Skeletal muscle satellite cell (primary cell): Measurements from ENCODE around the gene UQCRH.
"Not testable (repeated sequence)": the region's sequence is repeated elsewhere in the genome, so short reads cannot be mapped to it uniquely, and the experiment has no call there.

Experiments used
- H3K27me3 ChIP-seq: 2 replicates; pipeline ENCODE4 v1.7.0; 2013; ENCODE audit warnings: low read length; ENCODE audit not compliant: control insufficient read depth, insufficient read depth
- H3K36me3 ChIP-seq: 2 replicates; pipeline ENCODE4 v1.7.0; 2013; ENCODE audit warnings: mild to moderate bottlenecking, control low read depth, low read length; ENCODE audit not compliant: insufficient read depth
- H3K4me1 ChIP-seq: 2 replicates; pipeline ENCODE4 v1.7.0; 2013; ENCODE audit warnings: low read length; ENCODE audit not compliant: control insufficient read depth, insufficient read depth
- H3K4me2 ChIP-seq: 2 replicates; pipeline ENCODE4 v1.7.0; 2013; ENCODE audit warnings: mild to moderate bottlenecking, low read length
- H3K4me3 ChIP-seq: 2 replicates; pipeline ENCODE4 v1.7.0; 2013; ENCODE audit warnings: low read length
- H3K9ac ChIP-seq: 2 replicates; pipeline ENCODE4 v1.7.0; 2013; ENCODE audit warnings: mild to moderate bottlenecking, low read depth, low read length, moderate library complexity
- H3K9me3 ChIP-seq: replicated peaks from 2 replicates; pipeline ENCODE4 v1.7.0; 2013; ENCODE audit warnings: mild to moderate bottlenecking, control low read depth, low read length

The UQCRH gene

GRCh38 chr1:46301808-46302640 is 1.5 kb upstream of the UQCRH start:
- peak overlapping the region; percentile 94 for H3K4me2 ChIP-seq
- peak overlapping the region; percentile 100 for H3K9ac ChIP-seq
- peak overlapping the region; percentile 84 for H3K4me3 ChIP-seq
- H3K27me3 ChIP-seq, result no peaks in the 10 kb centered on the region
- peaks cover 19% of the 10 kb centered on the region for H3K4me1 ChIP-seq
- H3K9me3 ChIP-seq, result no peaks in the 10 kb centered on the region
- peaks cover 9% of the 10 kb centered on the region for H3K36me3 ChIP-seq

DNA sequence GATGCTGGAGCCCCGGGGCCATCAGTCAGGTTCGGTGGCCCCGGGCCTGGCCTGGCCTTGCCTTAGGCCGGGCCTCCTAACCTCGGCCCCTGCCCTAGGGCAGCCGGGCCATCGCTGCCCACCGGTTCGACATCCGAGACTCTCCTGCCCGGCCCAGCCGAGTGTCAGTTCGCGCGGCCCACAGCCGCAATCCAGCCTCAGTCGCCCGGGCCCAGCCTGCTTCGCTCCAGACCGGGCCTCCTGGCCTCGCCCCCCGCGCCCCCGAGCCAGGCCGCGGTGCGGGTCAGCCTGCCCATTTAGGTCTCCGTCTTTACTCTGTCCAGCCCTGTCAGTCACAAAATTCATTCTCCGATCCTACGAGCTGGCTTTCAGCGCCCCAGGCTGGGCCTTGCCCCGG is 859 bp upstream of the UQCRH start:
- Histone ChIP-seq H3K9me3 (no peaks in the 10 kb centered on the region), H3K27me3 (no peaks in the 10 kb centered on the region), H3K4me1 (peaks cover 23% of the 10 kb centered on the region), H3K4me3 (peak overlapping the region; percentile 84), H3K36me3 (peaks cover 9% of the 10 kb centered on the region), H3K4me2 (peak overlapping the region; percentile 94), H3K9ac (peak overlapping the region; percentile 100)

- Histone ChIP-seq H3K4me2 (peak overlapping the region; percentile 85), H3K4me1 (peaks cover 23% of the 10 kb centered on the region), H3K9me3 (no peaks in the 10 kb centered on the region), H3K9ac (peak overlapping the region; percentile 100), H3K36me3 (peaks cover 9% of the 10 kb centered on the region), H3K4me3 (peak overlapping the region; percentile 84), H3K27me3 (no peaks in the 10 kb centered on the region)
Measured at GRCh38 chr1:46303872-46304326, 401 bp downstream of the UQCRH start.

- Histone ChIP-seq H3K27me3 (no peaks in the 10 kb centered on the region), H3K9ac (no peak overlapping the region), H3K4me2 (no peak overlapping the region), H3K9me3 (no peaks in the 10 kb centered on the region), H3K36me3 (peaks cover 20% of the 10 kb centered on the region), H3K4me3 (no peak overlapping the region), H3K4me1 (peaks cover 12% of the 10 kb centered on the region)
Measured at GRCh38 chr1:46306159-46306530, 2.6 kb downstream of the UQCRH start.

DNA sequence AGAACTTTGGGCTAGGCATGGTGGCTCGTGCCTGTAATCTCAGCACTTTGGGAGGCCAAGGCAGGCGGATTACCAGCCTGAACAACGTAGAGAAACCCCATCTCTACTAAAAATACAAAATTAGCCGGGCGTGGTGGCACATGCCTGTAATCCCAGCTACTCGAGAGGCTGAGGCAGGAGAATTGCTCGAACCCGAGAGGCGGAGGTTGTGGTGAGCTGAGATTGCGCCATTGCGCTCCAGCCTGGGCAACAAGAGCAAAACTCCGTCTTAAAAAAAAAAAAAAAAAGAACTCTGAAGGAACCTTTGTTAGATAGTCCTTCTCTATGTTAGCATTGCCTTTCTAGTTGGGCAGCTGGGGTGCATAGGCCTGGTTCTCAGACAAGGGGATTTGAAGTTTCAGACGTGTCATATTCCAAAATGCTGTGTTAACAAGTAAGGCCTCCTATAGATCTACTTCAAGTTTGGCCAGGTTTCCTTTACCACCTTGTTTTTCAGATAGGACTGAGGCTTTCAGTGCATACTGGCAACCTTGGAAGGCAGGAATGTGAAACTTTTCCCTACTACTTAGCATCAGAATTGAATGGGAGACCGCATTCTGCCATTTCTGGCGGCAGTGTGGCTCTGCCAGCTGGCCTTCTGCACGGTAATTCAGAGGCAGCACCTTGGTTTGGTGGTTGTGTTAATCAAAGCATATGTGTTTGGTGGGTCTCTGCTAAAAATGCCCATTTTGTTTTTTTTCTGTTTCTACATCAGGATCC is 6.1 kb downstream of the UQCRH start:
- Histone ChIP-seq H3K27me3 (no peaks in the 10 kb centered on the region), H3K4me3 (no peak overlapping the region), H3K36me3 (peaks cover 42% of the 10 kb centered on the region), H3K4me2 (no peak overlapping the region), H3K9me3 (no peaks in the 10 kb centered on the region), H3K9ac (no peak overlapping the region), H3K4me1 (peaks cover 9% of the 10 kb centered on the region)

DNA sequence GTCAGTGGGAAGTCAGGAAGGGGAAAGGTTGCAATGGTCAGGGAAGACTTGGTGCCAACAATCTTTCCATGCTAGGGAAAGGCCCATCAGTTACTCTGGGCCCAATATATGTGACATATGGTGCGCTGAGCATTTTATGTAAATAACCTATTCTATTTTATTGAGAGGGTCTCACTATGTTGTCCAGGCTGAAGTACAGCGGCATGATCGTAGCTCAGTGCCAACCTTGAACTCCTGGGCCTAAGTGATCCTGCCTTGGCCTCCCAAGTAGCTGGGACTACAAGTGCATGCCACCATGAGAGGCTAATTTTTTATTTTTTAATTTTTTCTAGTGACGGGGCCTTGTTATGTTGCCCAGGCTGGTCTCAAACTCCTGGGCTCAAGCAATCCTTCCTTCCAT is 6.8 kb downstream of the UQCRH start:
- peaks cover 46% of the 10 kb centered on the region for H3K36me3 ChIP-seq

GRCh38 chr1:46315669-46316403 is 12.3 kb downstream of the UQCRH start:
- Histone ChIP-seq H3K36me3 (peaks cover 33% of the 10 kb centered on the region), H3K9me3 (no peaks in the 10 kb centered on the region), H3K4me2 (no peak overlapping the region), H3K9ac (no peak overlapping the region), H3K4me1 (peaks cover 11% of the 10 kb centered on the region), H3K4me3 (no peak overlapping the region), H3K27me3 (no peaks in the 10 kb centered on the region)

More for the DNA sequence above, 6.8 kb downstream of the UQCRH start:
- no peak overlapping the region for H3K4me3 ChIP-seq
- H3K9me3 ChIP-seq, result no peaks in the 10 kb centered on the region
- H3K27me3 ChIP-seq, result no peaks in the 10 kb centered on the region
- peaks cover 11% of the 10 kb centered on the region for H3K4me1 ChIP-seq
- H3K9ac ChIP-seq, result no peak overlapping the region
- no peak overlapping the region for H3K4me2 ChIP-seq

- no peak overlapping the region for H3K4me3 ChIP-seq
- H3K9ac ChIP-seq, result no peak overlapping the region
- no peaks in the 10 kb centered on the region for H3K9me3 ChIP-seq
- peaks cover 26% of the 10 kb centered on the region for H3K36me3 ChIP-seq
- H3K27me3 ChIP-seq, result no peaks in the 10 kb centered on the region
- H3K4me2 ChIP-seq, result no peak overlapping the region
- peaks cover 11% of the 10 kb centered on the region for H3K4me1 ChIP-seq
Measured at GRCh38 chr1:46317323-46317722, 13.8 kb downstream of the UQCRH start.

DNA sequence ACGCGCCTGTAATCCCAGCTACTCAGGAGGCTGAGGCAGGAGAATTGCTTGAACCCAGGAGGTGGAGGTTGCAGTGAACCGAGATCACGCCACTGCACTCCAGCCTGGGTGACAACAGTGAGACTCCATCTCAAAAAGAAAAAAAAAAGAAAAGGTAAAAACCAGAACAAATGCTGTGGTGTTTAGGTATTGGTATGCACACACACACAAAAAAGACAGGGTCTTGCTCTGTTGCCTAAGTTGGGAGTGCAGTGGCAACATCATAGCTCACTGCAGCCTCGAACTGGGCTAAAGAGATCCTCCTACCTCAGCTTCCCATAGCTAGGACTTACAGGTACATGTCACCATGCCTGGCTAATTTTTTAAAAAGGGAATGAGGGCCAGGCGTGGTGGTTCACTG is 15.8 kb downstream of the UQCRH start:
- not testable (repeated sequence) for H3K27me3 ChIP-seq, H3K4me3 ChIP-seq, H3K9me3 ChIP-seq, H3K4me2 ChIP-seq, H3K9ac ChIP-seq
- peaks cover 14% of the 10 kb centered on the region for H3K36me3 ChIP-seq
- peaks cover 11% of the 10 kb centered on the region for H3K4me1 ChIP-seq

DNA sequence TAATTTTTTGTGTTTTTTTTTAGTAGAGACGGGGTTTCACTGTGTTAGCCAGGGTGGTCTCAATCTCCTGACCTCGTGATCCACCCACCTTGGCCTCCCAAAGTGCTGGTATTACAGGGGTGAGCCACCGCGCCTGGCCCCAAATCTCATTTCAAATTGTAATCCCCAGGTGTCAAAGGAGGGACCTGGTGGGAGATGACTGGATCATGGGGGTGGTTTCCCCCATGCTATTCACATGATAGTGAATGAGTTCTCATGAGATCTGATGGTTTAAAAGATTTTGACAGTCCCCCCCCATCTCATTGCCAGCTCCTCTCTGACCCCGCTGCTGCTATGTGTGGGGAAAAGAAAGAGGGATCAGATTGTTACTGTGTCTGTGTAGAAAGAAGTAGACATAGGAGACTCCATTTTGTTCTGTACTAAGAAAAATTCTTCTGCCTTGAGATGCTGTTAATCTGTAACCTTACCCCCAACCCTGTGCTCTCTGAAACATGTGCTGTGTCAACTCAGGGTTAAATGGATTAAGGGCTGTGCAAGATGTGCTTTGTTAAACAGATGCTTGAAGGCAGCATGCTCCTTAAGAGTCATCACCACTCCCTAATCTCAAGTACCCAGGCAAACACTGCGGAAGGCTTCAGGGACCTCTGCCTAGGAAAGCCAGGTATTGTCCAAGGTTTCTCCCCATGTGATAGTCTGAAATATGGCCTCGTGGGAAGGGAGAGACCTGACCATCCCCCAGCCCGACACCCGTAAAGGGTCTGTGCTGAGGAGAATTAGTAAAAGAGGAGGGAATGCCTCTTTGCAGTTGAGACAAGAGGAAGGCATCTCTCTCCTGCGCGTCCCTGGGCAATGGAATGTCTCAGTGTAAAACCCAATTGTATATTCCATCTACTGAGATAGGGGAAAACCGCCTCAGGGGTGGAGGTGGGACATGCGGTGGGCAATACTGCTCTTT is 16.7 kb downstream of the UQCRH start:
- H3K36me3 ChIP-seq, result not testable (repeated sequence)

More for the DNA sequence above, 16.7 kb downstream of the UQCRH start:
- not testable (repeated sequence) for H3K4me1 ChIP-seq, H3K4me3 ChIP-seq, H3K9ac ChIP-seq, H3K4me2 ChIP-seq, H3K9me3 ChIP-seq, H3K27me3 ChIP-seq
